Measurements from ENCODE around the gene MRPS18A. TPM values are rescaled to one million over a fixed set of nuclear protein-coding genes. Genes with fewer than 3 reads are reported as not detected.

Gene MRPS18A
- total RNA-seq, 3 donors from 2014 or later = 36.9 to 65.7 (median 61.9) TPM

DNA sequence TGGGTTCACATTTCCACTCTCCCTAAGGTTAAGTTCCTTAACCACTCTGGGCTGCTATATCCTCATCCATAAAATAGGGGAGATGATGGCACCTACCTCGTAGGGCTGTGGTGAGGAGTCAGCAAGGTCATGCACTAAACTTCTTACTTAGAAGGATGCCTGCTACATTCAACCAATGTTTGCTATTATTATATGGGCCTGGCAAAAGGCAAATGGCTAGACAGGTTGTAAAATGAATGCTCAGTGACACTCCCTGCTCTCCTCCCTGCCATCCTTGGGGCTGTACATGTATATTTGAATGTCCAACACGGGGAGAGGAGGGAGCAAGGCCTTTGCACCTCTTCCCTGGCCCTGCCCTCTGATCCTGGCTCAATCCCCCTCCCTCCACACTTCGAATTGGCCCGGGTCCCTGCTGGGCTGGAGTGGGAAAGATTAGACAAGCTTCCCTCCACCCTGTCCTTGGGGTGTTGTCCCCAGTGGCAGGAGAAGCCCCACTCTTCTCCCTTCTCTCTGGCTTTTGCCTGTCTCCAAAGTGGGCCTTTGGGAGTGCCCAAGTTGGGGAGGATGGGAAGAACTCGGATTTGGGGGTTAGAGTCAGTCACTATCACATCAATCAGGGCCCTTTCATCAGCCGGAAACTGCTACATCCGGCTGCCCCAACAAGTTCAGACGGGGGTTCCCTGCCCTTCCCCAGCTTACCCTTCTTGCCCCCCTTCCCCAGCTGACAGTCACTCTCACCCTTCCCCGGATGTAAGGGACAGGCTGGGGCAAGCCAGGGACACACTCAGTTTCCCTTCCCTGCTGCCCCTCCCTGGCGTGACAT, 46.1 kb upstream of the MRPS18A start:
- intact Hi-C loops (cut with DNase I, micrococcal nuclease) = no loop called here
- no peak for TF ChIP-seq CTCF (IDR thresholded peaks at IDR 0.05)
- Histone ChIP-seq H3K4me3 (no peak overlapping the region), H3K9me3 (peaks cover 8% of the 10 kb centered on the region), H3K4me1 (ENCODE audit: low read depth) (peaks cover 10% of the 10 kb centered on the region), H3K36me3 (ENCODE audit: low read depth) (no peaks in the 10 kb centered on the region)
- ATAC-seq (peak; percentile 79), DNase-seq (no peak)

GRCh38 chr6:43730634-43731033, 43.0 kb upstream of the MRPS18A start:
- Histone ChIP-seq H3K36me3 (ENCODE audit: low read depth) (no peaks in the 10 kb centered on the region), H3K4me3 (no peak overlapping the region), H3K9me3 (peaks cover 8% of the 10 kb centered on the region), H3K4me1 (ENCODE audit: low read depth) (peaks cover 10% of the 10 kb centered on the region)
- ATAC-seq (no peak), DNase-seq (no peak)
- no peak for TF ChIP-seq CTCF (IDR thresholded peaks at IDR 0.05)
- intact Hi-C loops (cut with DNase I, micrococcal nuclease) = no loop called here

- ATAC-seq = peak; percentile 58
- intact Hi-C loops (cut with DNase I, micrococcal nuclease) = no loop called here
Measured at GRCh38 chr6:43729537-43729936, 41.9 kb upstream of the MRPS18A start.

GRCh38 chr6:43728586-43728985, 41.0 kb upstream of the MRPS18A start:
- Histone ChIP-seq H3K36me3 (ENCODE audit: low read depth) (no peaks in the 10 kb centered on the region), H3K4me1 (ENCODE audit: low read depth) (peaks cover 21% of the 10 kb centered on the region), H3K4me3 (no peak overlapping the region), H3K9me3 (peaks cover 8% of the 10 kb centered on the region)
- intact Hi-C loops (cut with DNase I, micrococcal nuclease) = no loop called here
- no peak for TF ChIP-seq CTCF (IDR thresholded peaks at IDR 0.05)
- peak in 1 of 3 donors; percentile 1 for DNase-seq
- ATAC-seq = no peak

More at GRCh38 chr6:43729537-43729936, 41.9 kb upstream of the MRPS18A start:
- H3K4me3 ChIP-seq = no peak overlapping the region
- peak in 2 of 3 donors; percentile 66 to 69 for DNase-seq
- H3K36me3 ChIP-seq (ENCODE audit: low read depth) = no peaks in the 10 kb centered on the region
- H3K9me3 ChIP-seq = peaks cover 8% of the 10 kb centered on the region
- TF ChIP-seq CTCF (IDR thresholded peaks at IDR 0.05) = no peak
- peaks cover 19% of the 10 kb centered on the region for H3K4me1 ChIP-seq (ENCODE audit: low read depth)

- peaks cover 13% of the 10 kb centered on the region for H3K4me1 ChIP-seq (ENCODE audit: low read depth)
- no peak for TF ChIP-seq CTCF (IDR thresholded peaks at IDR 0.05)
- ATAC-seq (no peak), DNase-seq (no peak)
- H3K36me3 ChIP-seq (ENCODE audit: low read depth) = no peaks in the 10 kb centered on the region
- H3K9me3 ChIP-seq = peaks cover 8% of the 10 kb centered on the region
- H3K4me3 ChIP-seq = no peak overlapping the region
- intact Hi-C loops (cut with DNase I, micrococcal nuclease) = no loop called here
Measured at GRCh38 chr6:43727634-43728033, 40.0 kb upstream of the MRPS18A start.

All from mucosa of descending colon (tissue), 3 donors.